H9 (cell line): ENCODE measurements around the gene DIP2C. TPM values are rescaled to one million over a fixed set of nuclear protein-coding genes. Genes with fewer than 3 reads are reported as not detected.

Experiments
- DNase-seq: peaks from one replicate; pipeline ENCODE4 v3.0.0-alpha.2; 2017
- H2AFZ ChIP-seq: one replicate; pipeline ENCODE4 v1.6.1; 2013; ENCODE audit warnings: mild to moderate bottlenecking, low read length, control low read depth, moderate library complexity
- H2AK5ac ChIP-seq: 2 replicates; pipeline ENCODE4 v1.6.1; 2013; ENCODE audit warnings: low read length, control low read depth, mixed read lengths; ENCODE audit not compliant: insufficient read length
- H2BK120ac ChIP-seq: one replicate; pipeline ENCODE4 v1.6.1; 2013; ENCODE audit warnings: low read depth, mild to moderate bottlenecking, low read length, control low read depth, inconsistent platforms; ENCODE audit not compliant: poor library complexity, severe bottlenecking
- H2BK12ac ChIP-seq: 2 replicates; pipeline ENCODE4 v1.6.1; 2013; ENCODE audit warnings: low read length, control low read depth, mixed read lengths, low read depth; ENCODE audit not compliant: insufficient read length
- H2BK15ac ChIP-seq: 2 replicates; pipeline ENCODE4 v1.6.1; 2013; ENCODE audit warnings: low read depth, low read length, control low read depth
- H2BK20ac ChIP-seq: one replicate; pipeline ENCODE4 v1.6.1; 2013; ENCODE audit warnings: low read depth, mild to moderate bottlenecking, low read length, control low read depth, inconsistent platforms; ENCODE audit not compliant: poor library complexity, severe bottlenecking
- H2BK5ac ChIP-seq: 2 replicates; pipeline ENCODE4 v1.6.1; 2013; ENCODE audit warnings: low read length, control low read depth, mixed read lengths; ENCODE audit not compliant: insufficient read length
- H3K14ac ChIP-seq: 2 replicates; pipeline ENCODE4 v1.6.1; 2013; ENCODE audit warnings: low read length, control low read depth; ENCODE audit not compliant: insufficient read depth
- H3K18ac ChIP-seq: 2 replicates; pipeline ENCODE4 v1.6.1; 2013; ENCODE audit warnings: low read depth, mild to moderate bottlenecking, mixed read lengths, low read length, control low read depth; ENCODE audit not compliant: insufficient read length
- H3K23ac ChIP-seq: 2 replicates; pipeline ENCODE4 v1.6.1; 2013; ENCODE audit warnings: low read length, control low read depth, mixed read lengths, low read depth; ENCODE audit not compliant: insufficient read length
- H3K23me2 ChIP-seq: 2 replicates; pipeline ENCODE4 v1.6.1; 2013; ENCODE audit warnings: low read depth, mild to moderate bottlenecking, mixed read lengths, low read length, control low read depth; ENCODE audit not compliant: insufficient read length, poor library complexity, severe bottlenecking
- H3K27ac ChIP-seq: 2 replicates; pipeline ENCODE4 v1.5.1; 2013; ENCODE audit warnings: low read length, control low read depth, mixed read lengths, low read depth; ENCODE audit not compliant: insufficient read length
- H3K27me3 ChIP-seq: 2 replicates; pipeline ENCODE4 v1.6.1; 2013; ENCODE audit warnings: low read length, control low read depth, inconsistent platforms; ENCODE audit not compliant: insufficient read depth
- H3K4ac ChIP-seq: 2 replicates; pipeline ENCODE4 v1.6.1; 2013; ENCODE audit warnings: low read depth, mild to moderate bottlenecking, control low read depth, inconsistent platforms, low read length, moderate library complexity
- H3K4me1 ChIP-seq: 2 replicates; pipeline ENCODE4 v1.6.1; 2013; ENCODE audit warnings: low read length, control low read depth, inconsistent platforms; ENCODE audit not compliant: insufficient read depth
- H3K4me2 ChIP-seq: 2 replicates; pipeline ENCODE4 v1.6.1; 2013; ENCODE audit warnings: low read length, control low read depth, mixed read lengths; ENCODE audit not compliant: insufficient read length, insufficient read depth
- H3K56ac ChIP-seq: 2 replicates; pipeline ENCODE4 v1.6.1; 2013; ENCODE audit warnings: low read depth, mild to moderate bottlenecking, mixed read lengths, low read length, control low read depth; ENCODE audit not compliant: insufficient read length
- H3K79me1 ChIP-seq: 2 replicates; pipeline ENCODE4 v1.6.1; 2013; ENCODE audit warnings: low read depth, mild to moderate bottlenecking, moderate library complexity, low read length, control low read depth, inconsistent platforms; ENCODE audit not compliant: insufficient read depth, poor library complexity, severe bottlenecking
- H3K79me2 ChIP-seq: 2 replicates; pipeline ENCODE4 v1.6.1; 2013; ENCODE audit warnings: low read length, control low read depth, inconsistent platforms; ENCODE audit not compliant: insufficient read depth
- H3K9ac ChIP-seq: 2 replicates; pipeline ENCODE4 v1.6.1; 2013; ENCODE audit warnings: low read length, control low read depth, mixed read lengths; ENCODE audit not compliant: insufficient read length; ENCODE audit errors: extremely low read depth
- H3K9me3 ChIP-seq: one replicate; pipeline ENCODE4 v1.6.1; 2013; ENCODE audit warnings: low read depth, low read length, inconsistent platforms; ENCODE audit not compliant: control insufficient read depth
- H3T11ph ChIP-seq: one replicate; pipeline ENCODE4 v1.6.1; 2013; ENCODE audit warnings: mild to moderate bottlenecking, low read length, control low read depth, inconsistent platforms
- H4K20me1 ChIP-seq: one replicate; pipeline ENCODE4 v1.6.1; 2013; ENCODE audit not compliant: control insufficient read depth, insufficient read length, insufficient read depth
- H4K5ac ChIP-seq: 2 replicates; pipeline ENCODE4 v1.6.1; 2013; ENCODE audit warnings: low read depth, mild to moderate bottlenecking, mixed read lengths, low read length, control low read depth; ENCODE audit not compliant: insufficient read length
- H4K8ac ChIP-seq: replicated peaks from 2 replicates; pipeline ENCODE4 v1.6.1; 2013; ENCODE audit warnings: low read length, control low read depth, mixed read lengths, low read depth; ENCODE audit not compliant: insufficient read length
- H4K91ac ChIP-seq: 2 replicates; pipeline ENCODE4 v1.6.1; 2013; ENCODE audit warnings: low read depth, mild to moderate bottlenecking, moderate library complexity, mixed read lengths, low read length, control low read depth; ENCODE audit not compliant: insufficient read length
- H3K27ac Mint-ChIP-seq, 3 experiments: 2 replicates in 2 of 3; 3 replicates in 1 of 3; pipeline ENCODE4 v1.8.0; 2020 to 2021; ENCODE audit warnings: mixed read lengths in 3 of 3, mild to moderate bottlenecking in 1 of 3, moderate library complexity in 1 of 3
- H3K27me3 Mint-ChIP-seq: 2 replicates; pipeline ENCODE4 v1.8.0; 2021; ENCODE audit warnings: low read depth, mild to moderate bottlenecking, moderate library complexity, mixed read lengths
- H3K36me3 Mint-ChIP-seq, 3 experiments: 2 replicates in 2 of 3; 3 replicates in 1 of 3; pipeline ENCODE4 v1.8.0; 2020 to 2021; ENCODE audit warnings: low read depth in 3 of 3, mixed read lengths in 3 of 3; ENCODE audit not compliant: insufficient read depth in 1 of 3
- H3K4me1 Mint-ChIP-seq, 2 experiments: 2 replicates each; pipeline ENCODE4 v1.8.0; 2020; ENCODE audit warnings: mixed read lengths in 2 of 2
- H3K4me3 Mint-ChIP-seq, 2 experiments: 2 replicates in 1 of 2; 3 replicates in 1 of 2; pipeline ENCODE4 v1.8.0; 2020 to 2021; ENCODE audit warnings: mild to moderate bottlenecking in 2 of 2, mixed read lengths in 2 of 2, moderate library complexity in 1 of 2
- H3K9me3 Mint-ChIP-seq, 2 experiments: 2 replicates in 1 of 2; 3 replicates in 1 of 2; pipeline ENCODE4 v1.8.0; 2020; ENCODE audit warnings: mild to moderate bottlenecking in 2 of 2, mixed read lengths in 2 of 2, moderate library complexity in 1 of 2
- WGBS: extraction: QIAGEN DNeasy Blood & Tissue Kit; methylation state at CpG from one replicate; pipeline ENCODE4 v1.1.7; 2013; ENCODE audit warnings: missing lambda C conversion rate, low lambda C conversion rate, mixed read lengths; ENCODE audit not compliant: insufficient read length; ENCODE audit errors: extremely low coverage; 5-methylcytosine and 5-hydroxymethylcytosine counted together
- total RNA-seq: library from RNA; stranded (reverse); gene quantifications from 2 replicates; pipeline ENCODE4 v1.2.1, GENCODE V29; 2021
- TF ChIP-seq, protein P1 (sequence below): fragments of 200-600 bp; sonication (generic); conservative IDR thresholded peaks from 3 replicates; pipeline ENCODE4 v1.8.0; 2021; ENCODE audit warnings: antibody characterized with exemption, mild to moderate bottlenecking

The DIP2C gene
- total RNA-seq, 1 experiment from 2014 or later, result 7.9 TPM

DNA sequence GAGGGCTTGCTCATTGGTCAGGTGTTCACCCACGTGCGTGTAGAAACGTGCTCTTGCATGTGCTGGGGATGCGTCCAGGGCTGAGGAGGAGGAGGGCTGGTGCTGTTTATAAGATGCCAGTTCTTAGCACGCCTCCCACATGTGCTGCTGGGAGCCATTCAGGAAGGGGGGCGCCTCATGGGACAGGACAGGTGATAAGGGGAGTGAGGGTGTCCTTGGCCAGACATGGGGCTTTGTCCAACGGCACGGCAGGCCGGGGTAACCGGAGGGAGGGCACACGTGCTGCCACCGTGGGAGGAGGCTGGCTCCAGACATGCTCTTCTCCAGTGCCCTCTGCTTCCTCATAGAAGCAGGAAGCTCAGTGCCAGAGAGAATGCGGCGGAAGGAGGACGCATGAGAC is 404.3 kb downstream of the DIP2C start:
- Mint-ChIP-seq H3K27ac (peak overlapping the region in 1 of 3 experiments; percentile 46; a peak in 1 of 7 replicates), H3K9me3 (no peaks in the 10 kb centered on the region), H3K4me1 (peaks cover 9 to 10% of the 10 kb centered on the region in 2 experiments), H3K36me3 (peaks cover 5 to 17% (median 8%) of the 10 kb centered on the region in 3 experiments; a peak in 6 of 7 replicates), H3K4me3 (no peak overlapping the region), H3K27me3 (no peaks in the 10 kb centered on the region)
- no peak overlapping the region for H3K14ac ChIP-seq
- H4K91ac ChIP-seq, result no peak overlapping the region
- no peak overlapping the region for H3T11ph ChIP-seq
- H3K56ac ChIP-seq, result no peak overlapping the region
- H2AK5ac ChIP-seq, result no peak overlapping the region
- no peak overlapping the region for H4K5ac ChIP-seq
- no peaks in the 10 kb centered on the region for H4K20me1 ChIP-seq
- H2BK12ac ChIP-seq, result no peak overlapping the region
- no peaks in the 10 kb centered on the region for H3K79me2 ChIP-seq
- no peak overlapping the region for H4K8ac ChIP-seq
- no peak overlapping the region for H2BK5ac ChIP-seq
- no peaks in the 10 kb centered on the region for H3K79me1 ChIP-seq
- no peak overlapping the region for H2AFZ ChIP-seq
- H3K4me2 ChIP-seq, result no peak overlapping the region
- H3K23me2 ChIP-seq, result no peaks in the 10 kb centered on the region
- no CpG with 5 or more reads among the region's 15 CpGs for WGBS
- no peak overlapping the region for H2BK120ac ChIP-seq
- no peak overlapping the region for H2BK20ac ChIP-seq
- DNase-seq, result no peak
- no peaks in the 10 kb centered on the region for H3K27me3 ChIP-seq
- H3K4me1 ChIP-seq, result peaks cover 2% of the 10 kb centered on the region; the same call in 1 of the 2 replicates
- TF ChIP-seq, protein P1, sequence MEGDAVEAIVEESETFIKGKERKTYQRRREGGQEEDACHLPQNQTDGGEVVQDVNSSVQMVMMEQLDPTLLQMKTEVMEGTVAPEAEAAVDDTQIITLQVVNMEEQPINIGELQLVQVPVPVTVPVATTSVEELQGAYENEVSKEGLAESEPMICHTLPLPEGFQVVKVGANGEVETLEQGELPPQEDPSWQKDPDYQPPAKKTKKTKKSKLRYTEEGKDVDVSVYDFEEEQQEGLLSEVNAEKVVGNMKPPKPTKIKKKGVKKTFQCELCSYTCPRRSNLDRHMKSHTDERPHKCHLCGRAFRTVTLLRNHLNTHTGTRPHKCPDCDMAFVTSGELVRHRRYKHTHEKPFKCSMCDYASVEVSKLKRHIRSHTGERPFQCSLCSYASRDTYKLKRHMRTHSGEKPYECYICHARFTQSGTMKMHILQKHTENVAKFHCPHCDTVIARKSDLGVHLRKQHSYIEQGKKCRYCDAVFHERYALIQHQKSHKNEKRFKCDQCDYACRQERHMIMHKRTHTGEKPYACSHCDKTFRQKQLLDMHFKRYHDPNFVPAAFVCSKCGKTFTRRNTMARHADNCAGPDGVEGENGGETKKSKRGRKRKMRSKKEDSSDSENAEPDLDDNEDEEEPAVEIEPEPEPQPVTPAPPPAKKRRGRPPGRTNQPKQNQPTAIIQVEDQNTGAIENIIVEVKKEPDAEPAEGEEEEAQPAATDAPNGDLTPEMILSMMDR, result no peak
- no peak overlapping the region for H2BK15ac ChIP-seq
- no peak overlapping the region for H3K4ac ChIP-seq
- H3K23ac ChIP-seq, result no peak overlapping the region
- H3K9me3 ChIP-seq, result no peaks in the 10 kb centered on the region
- H3K18ac ChIP-seq, result no peak overlapping the region
- no peak overlapping the region for H3K9ac ChIP-seq
- no peak overlapping the region for H3K27ac ChIP-seq
